WTC11 (cell line): ENCODE results near the gene NOX5. TPM values are rescaled to one million over a fixed set of nuclear protein-coding genes. Genes with fewer than 3 reads are reported as not detected.

ENCODE experiments used
- ATAC-seq: fragments of 200-7000 bp; cut with Tn5 transposase; 2 replicates; pipeline ENCODE4 v1.10.0; 2021; ENCODE audit warnings: mild to moderate bottlenecking, moderate library complexity
- CTCF ChIA-PET: fragments of 300-600 bp; sonication (Branson Sonifier 250); formaldehyde crosslinking; loops from one replicate; lab custom pipeline; 2021; ENCODE audit warnings: antibody characterized with exemption; lab: Charles Lee
- POLR2A ChIA-PET: fragments of 350-600 bp; sonication (Branson Sonifier 250); formaldehyde crosslinking; loops from one replicate; lab custom pipeline; 2021; ENCODE audit warnings: antibody characterized with exemption; lab: Charles Lee
- DNase-seq: peaks from one replicate; pipeline ENCODE4 v3.0.0; 2021; ENCODE audit warnings: low spot score
- H3K27ac Mint-ChIP-seq: 2 replicates; pipeline ENCODE4 v1.8.0; 2021; ENCODE audit warnings: mixed read lengths
- H3K27me3 Mint-ChIP-seq: 2 replicates; pipeline ENCODE4 v1.8.0; 2021; ENCODE audit warnings: low read depth, mild to moderate bottlenecking, moderate library complexity, mixed read lengths
- H3K36me3 Mint-ChIP-seq: 2 replicates; pipeline ENCODE4 v1.8.0; 2021; ENCODE audit warnings: mixed read lengths
- H3K4me1 Mint-ChIP-seq: 2 replicates; pipeline ENCODE4 v1.8.0; 2022; ENCODE audit warnings: mixed read lengths
- H3K4me3 Mint-ChIP-seq: 2 replicates; pipeline ENCODE4 v1.8.0; 2021; ENCODE audit warnings: mild to moderate bottlenecking, moderate library complexity, mixed read lengths
- H3K9me3 Mint-ChIP-seq: 2 replicates; pipeline ENCODE4 v1.8.0; 2021; ENCODE audit warnings: mixed read lengths
- ATF1 ChIP-seq: sonication (generic); formaldehyde crosslinking; IDR thresholded peaks from 2 replicates; pipeline ENCODE4 v1.8.1; 2023; ENCODE audit warnings: mild to moderate bottlenecking, moderate library complexity, missing genetic modification reagents
- CBFB ChIP-seq: sonication (generic); formaldehyde crosslinking; IDR thresholded peaks from 2 replicates; pipeline ENCODE4 v1.8.1; 2022; ENCODE audit warnings: mild to moderate bottlenecking, low read depth, missing genetic modification reagents
- ELF4 ChIP-seq: sonication (generic); formaldehyde crosslinking; IDR thresholded peaks from 2 replicates; pipeline ENCODE4 v1.8.1; 2022; ENCODE audit warnings: low read depth, mild to moderate bottlenecking, moderate library complexity, missing genetic modification reagents
- FOXK1 ChIP-seq: sonication (generic); formaldehyde crosslinking; IDR thresholded peaks from 2 replicates; pipeline ENCODE4 v1.8.0; 2022; ENCODE audit warnings: mild to moderate bottlenecking, moderate library complexity, missing genetic modification reagents
- HMGA2 ChIP-seq: fragments of 250-450 bp; sonication (Bioruptor Pico); IDR thresholded peaks from 2 replicates; pipeline ENCODE4 v1.4.0; 2021; ENCODE audit warnings: mild to moderate bottlenecking, moderate library complexity
- JUN ChIP-seq: sonication (generic); formaldehyde crosslinking; IDR thresholded peaks from 2 replicates; pipeline ENCODE4 v1.8.0; 2023; ENCODE audit warnings: mild to moderate bottlenecking, missing genetic modification reagents
- NR2C2 ChIP-seq: sonication (generic); formaldehyde crosslinking; IDR thresholded peaks from 2 replicates; pipeline ENCODE4 v1.8.0; 2022; ENCODE audit warnings: mild to moderate bottlenecking, missing genetic modification reagents
- PRRX2 ChIP-seq: fragments of 250-450 bp; sonication (Bioruptor Pico); IDR thresholded peaks from 2 replicates; pipeline ENCODE4 v1.8.0; 2021; ENCODE audit warnings: mild to moderate bottlenecking
- RELA ChIP-seq: sonication (generic); formaldehyde crosslinking; IDR thresholded peaks from 2 replicates; pipeline ENCODE4 v1.8.1; 2022; ENCODE audit warnings: missing genetic modification reagents, mild to moderate bottlenecking, borderline replicate concordance
- SOX15 ChIP-seq: fragments of 250-450 bp; sonication (Bioruptor Pico); IDR thresholded peaks from 2 replicates; pipeline ENCODE4 v1.9.0; 2021; ENCODE audit warnings: mild to moderate bottlenecking
- TP53 ChIP-seq: sonication (generic); formaldehyde crosslinking; IDR thresholded peaks from 2 replicates; pipeline ENCODE4 v1.8.1; 2023; ENCODE audit warnings: mild to moderate bottlenecking, missing genetic modification reagents
- total RNA-seq: library from RNA; stranded (reverse); gene quantifications from 3 replicates; pipeline ENCODE4 v1.2.3, GENCODE V29; 2021
- TF ChIP-seq, protein P1 (sequence below): sonication (generic); formaldehyde crosslinking; IDR thresholded peaks from 2 replicates; pipeline ENCODE4 v1.8.1; 2022; ENCODE audit warnings: low read depth, mild to moderate bottlenecking, moderate library complexity, missing genetic modification reagents, borderline replicate concordance
- TF ChIP-seq, protein P2 (sequence below): sonication (generic); formaldehyde crosslinking; IDR thresholded peaks from 2 replicates; pipeline ENCODE4 v1.8.1; 2022; ENCODE audit warnings: mild to moderate bottlenecking, missing genetic modification reagents, moderate library complexity, borderline replicate concordance
- TF ChIP-seq, protein P3 (sequence below): fragments of 250-450 bp; sonication (Bioruptor Pico); IDR thresholded peaks from 2 replicates; pipeline ENCODE4 v1.8.0; 2021; ENCODE audit warnings: mild to moderate bottlenecking
- TF ChIP-seq, protein P4 (sequence below): sonication (generic); formaldehyde crosslinking; IDR thresholded peaks from 2 replicates; pipeline ENCODE4 v1.8.0; 2022; ENCODE audit warnings: mild to moderate bottlenecking, missing genetic modification reagents
- TF ChIP-seq, protein P5 (sequence below): sonication (generic); formaldehyde crosslinking; IDR thresholded peaks from 2 replicates; pipeline ENCODE4 v1.8.1; 2023; ENCODE audit warnings: mild to moderate bottlenecking, missing genetic modification reagents
- TF ChIP-seq, protein P6 (sequence below): sonication (generic); formaldehyde crosslinking; IDR thresholded peaks from 2 replicates; pipeline ENCODE4 v1.8.1; 2022; ENCODE audit warnings: low read depth, missing genetic modification reagents, borderline replicate concordance

NOX5 gene
- total RNA-seq, 1 experiment from 2014 or later, result not detected

DNA sequence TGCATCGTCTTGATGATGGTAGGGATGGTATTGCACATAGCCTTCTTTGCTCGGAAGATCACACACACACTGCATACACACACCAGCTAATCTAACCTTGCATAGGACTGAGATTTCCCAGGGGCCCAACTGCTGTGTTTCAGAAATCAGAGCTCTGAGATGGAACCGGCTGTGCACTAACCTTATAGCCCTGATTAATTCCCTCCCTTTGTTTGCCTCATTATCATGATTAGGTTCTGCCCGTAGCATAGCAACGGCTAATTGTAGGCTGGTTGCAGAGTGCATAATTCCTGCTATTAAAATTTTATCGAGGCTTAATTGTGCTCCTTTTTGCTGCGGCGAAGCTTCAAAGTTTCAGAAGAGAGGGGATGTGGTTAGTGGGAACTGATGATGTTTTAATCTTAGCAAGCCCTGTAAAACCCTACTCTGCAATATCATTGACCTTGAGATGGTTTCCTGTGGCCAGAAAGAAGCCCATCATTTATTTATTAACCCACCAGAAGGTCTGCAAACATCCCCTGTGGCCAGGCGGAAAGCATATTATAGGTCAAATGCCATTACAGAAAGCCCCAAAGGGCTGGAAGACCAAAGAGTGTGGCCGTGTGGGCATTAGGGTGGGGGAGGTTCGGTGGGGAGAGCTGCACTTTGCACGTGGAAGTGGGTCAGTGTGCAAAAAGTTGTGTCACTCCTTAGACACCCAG, 89.7 kb downstream of the NOX5 start:
- no peaks in the 10 kb centered on the region for H3K36me3 Mint-ChIP-seq
- POLR2A ChIA-PET, result no interaction called here
- H3K4me1 Mint-ChIP-seq, result peaks cover 10% of the 10 kb centered on the region
- H3K27me3 Mint-ChIP-seq, result peaks cover 21% of the 10 kb centered on the region
- H3K27ac Mint-ChIP-seq, result no peak overlapping the region
- no peaks in the 10 kb centered on the region for H3K9me3 Mint-ChIP-seq
- ATAC-seq (no peak), DNase-seq (no peak)
- no peak overlapping the region for H3K4me3 Mint-ChIP-seq
- TF ChIP-seq, protein P1, sequence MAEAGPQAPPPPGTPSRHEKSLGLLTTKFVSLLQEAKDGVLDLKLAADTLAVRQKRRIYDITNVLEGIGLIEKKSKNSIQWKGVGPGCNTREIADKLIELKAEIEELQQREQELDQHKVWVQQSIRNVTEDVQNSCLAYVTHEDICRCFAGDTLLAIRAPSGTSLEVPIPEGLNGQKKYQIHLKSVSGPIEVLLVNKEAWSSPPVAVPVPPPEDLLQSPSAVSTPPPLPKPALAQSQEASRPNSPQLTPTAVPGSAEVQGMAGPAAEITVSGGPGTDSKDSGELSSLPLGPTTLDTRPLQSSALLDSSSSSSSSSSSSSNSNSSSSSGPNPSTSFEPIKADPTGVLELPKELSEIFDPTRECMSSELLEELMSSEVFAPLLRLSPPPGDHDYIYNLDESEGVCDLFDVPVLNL (CRISPR knock-in tag), result no peak
- CTCF ChIA-PET, result interaction anchor here (0.8 kb wide), 1 partner anchor 73 kb away, joined by 3 read pairs; no protein-coding TSS in a partner anchor

DNA sequence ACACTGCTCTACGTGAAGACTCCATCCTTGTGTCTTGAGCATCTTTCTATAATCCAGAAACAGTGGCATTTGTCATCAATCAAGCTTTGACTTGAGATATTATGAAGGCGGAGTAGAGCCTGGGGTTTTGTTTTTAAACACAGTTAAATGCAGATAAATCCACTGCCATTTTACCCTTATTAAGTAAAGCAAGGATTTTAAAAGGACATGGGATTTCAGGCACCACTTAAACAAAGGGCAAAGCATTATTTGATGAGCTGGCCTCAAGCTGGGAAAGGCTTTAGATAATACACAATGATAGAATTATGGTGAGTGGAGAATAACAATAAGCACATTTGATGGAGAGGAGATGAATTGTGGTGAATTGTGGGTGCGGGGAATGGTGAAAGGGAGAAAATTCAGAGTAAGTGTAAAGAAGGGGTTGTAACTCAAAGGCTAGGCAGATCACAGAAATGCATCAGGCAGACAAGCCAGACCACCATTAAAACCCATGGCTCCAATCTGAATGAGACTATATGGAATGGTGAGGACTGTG, 91.0 kb downstream of the NOX5 start:
- ChIA-PET POLR2A (no interaction called here), CTCF (interaction anchor here (1.3 kb wide), 2 partner anchors 13 kb away, joined by 3 to 6 read pairs; no protein-coding TSS in a partner anchor)
- DNase-seq (no peak), ATAC-seq (no peak)
- Mint-ChIP-seq H3K4me3 (no peak overlapping the region), H3K4me1 (peaks cover 10% of the 10 kb centered on the region), H3K9me3 (no peaks in the 10 kb centered on the region), H3K27me3 (peaks cover 23% of the 10 kb centered on the region), H3K36me3 (no peaks in the 10 kb centered on the region), H3K27ac (no peak overlapping the region)
- TF ChIP-seq, protein P2, sequence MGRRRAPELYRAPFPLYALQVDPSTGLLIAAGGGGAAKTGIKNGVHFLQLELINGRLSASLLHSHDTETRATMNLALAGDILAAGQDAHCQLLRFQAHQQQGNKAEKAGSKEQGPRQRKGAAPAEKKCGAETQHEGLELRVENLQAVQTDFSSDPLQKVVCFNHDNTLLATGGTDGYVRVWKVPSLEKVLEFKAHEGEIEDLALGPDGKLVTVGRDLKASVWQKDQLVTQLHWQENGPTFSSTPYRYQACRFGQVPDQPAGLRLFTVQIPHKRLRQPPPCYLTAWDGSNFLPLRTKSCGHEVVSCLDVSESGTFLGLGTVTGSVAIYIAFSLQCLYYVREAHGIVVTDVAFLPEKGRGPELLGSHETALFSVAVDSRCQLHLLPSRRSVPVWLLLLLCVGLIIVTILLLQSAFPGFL (CRISPR knock-in tag), result no peak
- TF ChIP-seq HMGA2, result no peak
- TF ChIP-seq, protein P3, sequence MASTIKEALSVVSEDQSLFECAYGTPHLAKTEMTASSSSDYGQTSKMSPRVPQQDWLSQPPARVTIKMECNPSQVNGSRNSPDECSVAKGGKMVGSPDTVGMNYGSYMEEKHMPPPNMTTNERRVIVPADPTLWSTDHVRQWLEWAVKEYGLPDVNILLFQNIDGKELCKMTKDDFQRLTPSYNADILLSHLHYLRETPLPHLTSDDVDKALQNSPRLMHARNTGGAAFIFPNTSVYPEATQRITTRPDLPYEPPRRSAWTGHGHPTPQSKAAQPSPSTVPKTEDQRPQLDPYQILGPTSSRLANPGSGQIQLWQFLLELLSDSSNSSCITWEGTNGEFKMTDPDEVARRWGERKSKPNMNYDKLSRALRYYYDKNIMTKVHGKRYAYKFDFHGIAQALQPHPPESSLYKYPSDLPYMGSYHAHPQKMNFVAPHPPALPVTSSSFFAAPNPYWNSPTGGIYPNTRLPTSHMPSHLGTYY, result no peak
- TF ChIP-seq, protein P4, sequence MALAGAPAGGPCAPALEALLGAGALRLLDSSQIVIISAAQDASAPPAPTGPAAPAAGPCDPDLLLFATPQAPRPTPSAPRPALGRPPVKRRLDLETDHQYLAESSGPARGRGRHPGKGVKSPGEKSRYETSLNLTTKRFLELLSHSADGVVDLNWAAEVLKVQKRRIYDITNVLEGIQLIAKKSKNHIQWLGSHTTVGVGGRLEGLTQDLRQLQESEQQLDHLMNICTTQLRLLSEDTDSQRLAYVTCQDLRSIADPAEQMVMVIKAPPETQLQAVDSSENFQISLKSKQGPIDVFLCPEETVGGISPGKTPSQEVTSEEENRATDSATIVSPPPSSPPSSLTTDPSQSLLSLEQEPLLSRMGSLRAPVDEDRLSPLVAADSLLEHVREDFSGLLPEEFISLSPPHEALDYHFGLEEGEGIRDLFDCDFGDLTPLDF (CRISPR knock-in tag), result no peak
- no peak for TF ChIP-seq ATF1 (CRISPR knock-in tag)
- TF ChIP-seq JUN (CRISPR knock-in tag), result no peak
- no peak for TF ChIP-seq ELF4 (CRISPR knock-in tag)
- TF ChIP-seq SOX15 (CRISPR knock-in tag), result no peak
- TF ChIP-seq, protein P5, sequence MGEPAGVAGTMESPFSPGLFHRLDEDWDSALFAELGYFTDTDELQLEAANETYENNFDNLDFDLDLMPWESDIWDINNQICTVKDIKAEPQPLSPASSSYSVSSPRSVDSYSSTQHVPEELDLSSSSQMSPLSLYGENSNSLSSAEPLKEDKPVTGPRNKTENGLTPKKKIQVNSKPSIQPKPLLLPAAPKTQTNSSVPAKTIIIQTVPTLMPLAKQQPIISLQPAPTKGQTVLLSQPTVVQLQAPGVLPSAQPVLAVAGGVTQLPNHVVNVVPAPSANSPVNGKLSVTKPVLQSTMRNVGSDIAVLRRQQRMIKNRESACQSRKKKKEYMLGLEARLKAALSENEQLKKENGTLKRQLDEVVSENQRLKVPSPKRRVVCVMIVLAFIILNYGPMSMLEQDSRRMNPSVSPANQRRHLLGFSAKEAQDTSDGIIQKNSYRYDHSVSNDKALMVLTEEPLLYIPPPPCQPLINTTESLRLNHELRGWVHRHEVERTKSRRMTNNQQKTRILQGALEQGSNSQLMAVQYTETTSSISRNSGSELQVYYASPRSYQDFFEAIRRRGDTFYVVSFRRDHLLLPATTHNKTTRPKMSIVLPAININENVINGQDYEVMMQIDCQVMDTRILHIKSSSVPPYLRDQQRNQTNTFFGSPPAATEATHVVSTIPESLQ (CRISPR knock-in tag), result no peak
- TF ChIP-seq, protein P6, sequence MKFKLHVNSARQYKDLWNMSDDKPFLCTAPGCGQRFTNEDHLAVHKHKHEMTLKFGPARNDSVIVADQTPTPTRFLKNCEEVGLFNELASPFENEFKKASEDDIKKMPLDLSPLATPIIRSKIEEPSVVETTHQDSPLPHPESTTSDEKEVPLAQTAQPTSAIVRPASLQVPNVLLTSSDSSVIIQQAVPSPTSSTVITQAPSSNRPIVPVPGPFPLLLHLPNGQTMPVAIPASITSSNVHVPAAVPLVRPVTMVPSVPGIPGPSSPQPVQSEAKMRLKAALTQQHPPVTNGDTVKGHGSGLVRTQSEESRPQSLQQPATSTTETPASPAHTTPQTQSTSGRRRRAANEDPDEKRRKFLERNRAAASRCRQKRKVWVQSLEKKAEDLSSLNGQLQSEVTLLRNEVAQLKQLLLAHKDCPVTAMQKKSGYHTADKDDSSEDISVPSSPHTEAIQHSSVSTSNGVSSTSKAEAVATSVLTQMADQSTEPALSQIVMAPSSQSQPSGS (CRISPR knock-in tag), result no peak
- no peak for TF ChIP-seq NR2C2 (CRISPR knock-in tag)
- TF ChIP-seq PRRX2, result no peak
- TF ChIP-seq CBFB (CRISPR knock-in tag), result no peak
- no peak for TF ChIP-seq FOXK1 (CRISPR knock-in tag)
- no peak for TF ChIP-seq TP53 (CRISPR knock-in tag)
- TF ChIP-seq RELA (CRISPR knock-in tag), result no peak
